Measurements from ENCODE around the gene ISL2. TPM values are rescaled to one million over a fixed set of nuclear protein-coding genes. Genes with fewer than 3 reads are reported as not detected.

ISL2 gene
- polyA plus RNA-seq: not detected in 3 replicates
- polyA plus RNA-seq (2011; ENCODE audit: low read depth): not detected
- not detected in 2 replicates for polyA plus RNA-seq (2011; cell fraction: cytosol; rRNA removed)
- polyA plus RNA-seq (2011; cell fraction: nucleus; rRNA removed): not detected in 2 replicates
- not detected in 2 replicates for polyA plus RNA-seq (2012; ENCODE audit: low replicate concordance)
- polyA minus RNA-seq: not detected in 3 replicates
- not detected for polyA minus RNA-seq (2011; cell fraction: cytosol; rRNA and poly(A)+ RNA removed)
- polyA minus RNA-seq (2011; cell fraction: nucleus; rRNA and poly(A)+ RNA removed): not detected in 2 replicates

DNA sequence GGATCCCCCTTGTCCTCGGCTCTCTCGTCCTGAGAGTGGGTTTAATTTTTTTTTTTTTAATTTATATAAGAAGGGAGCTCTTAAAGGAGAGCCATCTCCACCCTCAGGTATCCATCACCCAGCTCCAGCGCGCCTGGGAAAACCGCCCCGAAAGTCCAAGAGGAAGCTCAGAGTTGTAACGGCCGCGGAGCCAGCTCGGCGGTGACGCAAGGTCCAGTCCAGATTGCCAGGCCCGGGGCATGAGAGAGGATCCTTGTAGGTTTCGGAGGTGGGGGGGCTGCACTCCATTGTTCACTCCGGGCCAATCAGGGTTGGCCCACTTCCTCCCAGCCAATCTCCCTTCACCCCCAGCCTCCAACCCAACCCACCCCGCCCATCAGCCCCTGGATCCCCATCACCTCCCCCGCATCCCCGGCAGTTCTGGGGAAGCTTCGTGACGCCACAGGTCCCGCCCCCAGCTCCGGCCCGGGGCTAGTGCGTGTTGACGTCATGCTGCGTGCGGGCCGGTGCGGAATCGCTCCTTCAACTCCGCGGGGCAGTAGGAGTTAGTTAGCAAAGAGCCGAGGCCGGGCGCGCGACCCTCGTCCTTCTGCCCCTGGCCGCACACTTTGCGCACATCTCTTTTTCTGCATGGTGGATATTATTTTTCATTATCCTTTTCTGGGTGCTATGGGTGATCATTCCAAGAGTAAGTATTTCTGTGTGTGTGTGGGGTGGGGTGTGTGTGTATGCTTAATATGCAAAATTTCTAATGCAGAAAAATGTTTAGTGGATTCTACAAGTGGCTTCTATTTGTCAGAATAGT is at the start of gene ISL2:
ISL2 (plus strand) TSS at position 520 of the 805 bp plus-strand sequence; CDS start at position 631, 111 bp downstream.
- Histone ChIP-seq H3K9ac (ENCODE audit: control insufficient read depth, extremely low read depth, insufficient read depth, low read length) (no peak within 1 kb of the TSS), H3K4me3 (ENCODE audit: control insufficient read depth in 2 of 3, extremely low read depth in 1 of 3, insufficient read depth in 2 of 3, low read depth in 1 of 3, low read length in 3 of 3) (peak within 1 kb of the TSS in 2 of 3 experiments; percentile 6 to 52), H3K79me2 (ENCODE audit: control insufficient read depth, insufficient read depth, low read length) (no peaks in the 10 kb centered on the region), H3K27me3 (ENCODE audit: control insufficient read depth, extremely low read depth, insufficient read depth, low read length) (peaks cover 76% of the 10 kb centered on the region), H4K20me1 (ENCODE audit: control insufficient read depth, extremely low read depth, insufficient read depth, low read length) (peaks cover 5% of the 10 kb centered on the region), H3K4me1 (ENCODE audit: control insufficient read depth, extremely low read depth, insufficient read depth, low read length) (peaks cover 16% of the 10 kb centered on the region), H3K27ac (ENCODE audit: control insufficient read depth, insufficient read depth, low read length) (no peak within 1 kb of the TSS), H3K4me2 (ENCODE audit: control insufficient read depth, extremely low read depth, insufficient read depth, low read depth, low read length) (peak within 1 kb of the TSS; percentile 51), H2AFZ (ENCODE audit: control insufficient read depth, low read length) (no peak within 1 kb of the TSS), H3K9me3 (ENCODE audit: control insufficient read depth, low read depth, low read length) (peaks cover 4% of the 10 kb centered on the region), H3K36me3 (ENCODE audit: control insufficient read depth in 2 of 2, extremely low read depth in 1 of 2, insufficient read depth in 2 of 2, low read length in 2 of 2) (no peaks in the 10 kb centered on the region), H3K9me1 (ENCODE audit: control insufficient read depth, extremely low read depth, insufficient read depth, low read length) (no peaks in the 10 kb centered on the region)
- DNase-seq (ENCODE audit: low read depth, low spot score) (no peak), FAIRE-seq (no peak)
- dilution Hi-C loops (cut with MboI; ENCODE audit: extremely low pct_ligation_motif_present, low sequenced_read_pairs): no loop called here
- TF ChIP-seq, protein P1, sequence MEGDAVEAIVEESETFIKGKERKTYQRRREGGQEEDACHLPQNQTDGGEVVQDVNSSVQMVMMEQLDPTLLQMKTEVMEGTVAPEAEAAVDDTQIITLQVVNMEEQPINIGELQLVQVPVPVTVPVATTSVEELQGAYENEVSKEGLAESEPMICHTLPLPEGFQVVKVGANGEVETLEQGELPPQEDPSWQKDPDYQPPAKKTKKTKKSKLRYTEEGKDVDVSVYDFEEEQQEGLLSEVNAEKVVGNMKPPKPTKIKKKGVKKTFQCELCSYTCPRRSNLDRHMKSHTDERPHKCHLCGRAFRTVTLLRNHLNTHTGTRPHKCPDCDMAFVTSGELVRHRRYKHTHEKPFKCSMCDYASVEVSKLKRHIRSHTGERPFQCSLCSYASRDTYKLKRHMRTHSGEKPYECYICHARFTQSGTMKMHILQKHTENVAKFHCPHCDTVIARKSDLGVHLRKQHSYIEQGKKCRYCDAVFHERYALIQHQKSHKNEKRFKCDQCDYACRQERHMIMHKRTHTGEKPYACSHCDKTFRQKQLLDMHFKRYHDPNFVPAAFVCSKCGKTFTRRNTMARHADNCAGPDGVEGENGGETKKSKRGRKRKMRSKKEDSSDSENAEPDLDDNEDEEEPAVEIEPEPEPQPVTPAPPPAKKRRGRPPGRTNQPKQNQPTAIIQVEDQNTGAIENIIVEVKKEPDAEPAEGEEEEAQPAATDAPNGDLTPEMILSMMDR (optimal IDR thresholded peaks at IDR 0.05 in 1 of 3, IDR thresholded peaks at IDR 0.05 in 1 of 3, conservative IDR thresholded peaks at IDR 0.05 in 1 of 3; ENCODE audit: extremely low read depth in 1 of 3, insufficient read depth in 2 of 3, low read length in 3 of 3): no peak
- no peak for TF ChIP-seq EZH2 (IDR thresholded peaks at IDR 0.05; ENCODE audit: low read length)

DNA sequence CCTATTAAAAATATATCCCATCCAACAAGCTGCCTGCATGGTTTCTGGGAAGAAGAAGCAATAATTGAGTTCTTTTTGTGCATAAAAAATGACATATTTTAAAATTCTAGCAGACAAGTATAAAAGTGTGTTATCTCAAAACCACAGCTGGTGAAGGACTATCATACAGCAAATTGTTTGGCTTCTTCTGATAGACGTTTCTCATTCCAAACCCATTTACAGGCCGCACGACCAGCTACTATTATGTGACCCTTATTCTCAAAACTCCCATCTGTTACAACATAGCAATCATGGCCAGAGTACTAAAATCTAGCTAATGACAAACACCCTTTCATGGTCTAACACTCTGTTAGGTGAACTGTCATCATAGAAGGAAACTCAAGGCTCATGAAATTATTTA is 47.0 kb upstream of the ISL2 start:
- Histone ChIP-seq H3K27ac (ENCODE audit: control insufficient read depth, insufficient read depth, low read length) (no peak overlapping the region), H3K27me3 (ENCODE audit: control insufficient read depth, extremely low read depth, insufficient read depth, low read length) (no peaks in the 10 kb centered on the region), H3K79me2 (ENCODE audit: control insufficient read depth, insufficient read depth, low read length) (peaks cover 19% of the 10 kb centered on the region), H3K36me3 (ENCODE audit: control insufficient read depth in 2 of 2, extremely low read depth in 1 of 2, insufficient read depth in 2 of 2, low read length in 2 of 2) (peaks cover 0 to 3% of the 10 kb centered on the region in 2 experiments), H3K4me3 (ENCODE audit: control insufficient read depth in 2 of 3, extremely low read depth in 1 of 3, insufficient read depth in 2 of 3, low read depth in 1 of 3, low read length in 3 of 3) (no peak overlapping the region), H3K4me1 (ENCODE audit: control insufficient read depth, extremely low read depth, insufficient read depth, low read length) (no peaks in the 10 kb centered on the region), H3K9me1 (ENCODE audit: control insufficient read depth, extremely low read depth, insufficient read depth, low read length) (no peaks in the 10 kb centered on the region), H4K20me1 (ENCODE audit: control insufficient read depth, extremely low read depth, insufficient read depth, low read length) (no peaks in the 10 kb centered on the region), H3K9ac (ENCODE audit: control insufficient read depth, extremely low read depth, insufficient read depth, low read length) (no peak overlapping the region), H3K9me3 (ENCODE audit: control insufficient read depth, low read depth, low read length) (no peaks in the 10 kb centered on the region), H2AFZ (ENCODE audit: control insufficient read depth, low read length) (no peak overlapping the region), H3K4me2 (ENCODE audit: control insufficient read depth, extremely low read depth, insufficient read depth, low read depth, low read length) (no peak overlapping the region)
- DNase-seq (ENCODE audit: low read depth, low spot score): no peak
- dilution Hi-C loops (cut with MboI; ENCODE audit: extremely low pct_ligation_motif_present, low sequenced_read_pairs): no loop called here
- FAIRE-seq: no peak
- TF ChIP-seq, protein P1 (optimal IDR thresholded peaks at IDR 0.05 in 1 of 3, IDR thresholded peaks at IDR 0.05 in 1 of 3, conservative IDR thresholded peaks at IDR 0.05 in 1 of 3; ENCODE audit: extremely low read depth in 1 of 3, insufficient read depth in 2 of 3, low read length in 3 of 3): no peak
- no peak for TF ChIP-seq EZH2 (IDR thresholded peaks at IDR 0.05; ENCODE audit: low read length)

All from keratinocyte (primary cell).